ENCODE results near the gene PMM2. TPM values are rescaled to one million over a fixed set of nuclear protein-coding genes. Genes with fewer than 3 reads are reported as not detected.

The PMM2 gene
- total RNA-seq, 1 experiment from 2014 or later: 53.3 TPM

GRCh38 chr16:8807189-8807588 is 9.6 kb downstream of the PMM2 start:
- Histone ChIP-seq H3K9ac (ENCODE audit: low read length) (no peak overlapping the region), H3K4me3 (replicated peaks in 1 of 2; ENCODE audit: low read depth in 1 of 2, low read length in 2 of 2) (no peak overlapping the region), H3K9me2 (ENCODE audit: insufficient read depth) (no peaks in the 10 kb centered on the region), H3K4me2 (ENCODE audit: low read length) (no peak overlapping the region), H3K27me3 (ENCODE audit: insufficient read depth, low read length) (no peaks in the 10 kb centered on the region), H2AFZ (ENCODE audit: low read depth, low read length, poor library complexity, severe bottlenecking) (no peak overlapping the region), H3K4me1 (ENCODE audit: control insufficient read depth in 1 of 2, insufficient read depth in 2 of 2, low read length in 2 of 2) (no peaks in the 10 kb centered on the region), H3K36me3 (ENCODE audit: control insufficient read depth in 1 of 2, insufficient read depth in 2 of 2, low read length in 2 of 2) (peaks cover 62 to 67% of the 10 kb centered on the region in 2 experiments), H4K20me1 (ENCODE audit: insufficient read depth) (0 out of 2 replicates have a peak, but pooled peaks cover 6% of the 10 kb centered on the region), H3K79me2 (ENCODE audit: insufficient read depth, low read length) (peaks cover 86% of the 10 kb centered on the region), H3K27ac (ENCODE audit: low read depth, low read length) (no peak overlapping the region), H3K9me3 (ENCODE audit: control insufficient read depth in 1 of 2, insufficient read depth in 1 of 2, low read depth in 1 of 2, low read length in 2 of 2) (no peaks in the 10 kb centered on the region)
- ChIA-PET CTCF (no interaction called here), RAD21 (ENCODE audit: low non-redundant PET in 1 of 2, low total read pairs in 2 of 2, uncharacterized antibody in 2 of 2, unreplicated experiment in 2 of 2) (no interaction called here), POLR2A (no interaction called here)
- no peak for ATAC-seq
- DNase-seq (ENCODE audit: low read depth, low spot score): no peak
- BruUV-seq (replicated peaks): no TSS peak
- intact Hi-C loops (cut with micrococcal nuclease): no loop called here
- no peak for TF ChIP-seq FOSL1 (IDR thresholded peaks at IDR 0.05; ENCODE audit: low read depth)
- TF ChIP-seq TCF7L2 (IDR thresholded peaks at IDR 0.05; ENCODE audit: borderline replicate concordance, extremely low read depth, insufficient read depth, insufficient read length): no peak
- no peak for TF ChIP-seq SIN3A (IDR thresholded peaks at IDR 0.05; ENCODE audit: low read depth)
- TF ChIP-seq JUND (IDR thresholded peaks at IDR 0.05): no peak
- TF ChIP-seq ELF1 (IDR thresholded peaks at IDR 0.05; ENCODE audit: borderline replicate concordance, low read depth): no peak
- TF ChIP-seq, protein P1, sequence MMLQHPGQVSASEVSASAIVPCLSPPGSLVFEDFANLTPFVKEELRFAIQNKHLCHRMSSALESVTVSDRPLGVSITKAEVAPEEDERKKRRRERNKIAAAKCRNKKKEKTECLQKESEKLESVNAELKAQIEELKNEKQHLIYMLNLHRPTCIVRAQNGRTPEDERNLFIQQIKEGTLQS (IDR thresholded peaks at IDR 0.05): no peak
- TF ChIP-seq RAD21 (IDR thresholded peaks at IDR 0.05; ENCODE audit: low read depth): no peak
- no peak for TF ChIP-seq CBX3 (IDR thresholded peaks at IDR 0.05; ENCODE audit: low read depth)
- TF ChIP-seq ZBTB33 (IDR thresholded peaks at IDR 0.05; ENCODE audit: extremely low read depth, insufficient replicate concordance, low read length): no peak
- TF ChIP-seq EZH2 (IDR thresholded peaks at IDR 0.05): no peak
- no peak for TF ChIP-seq CTCF (IDR thresholded peaks at IDR 0.05 in 2 of 3, conservative IDR thresholded peaks at IDR 0.05 in 1 of 3; ENCODE audit: borderline replicate concordance in 1 of 3, insufficient read depth in 1 of 3, low read depth in 2 of 3, low read length in 2 of 3)
- TF ChIP-seq SRF (IDR thresholded peaks at IDR 0.05; ENCODE audit: low read depth): no peak

All from HCT116 (cell line).